ENCODE results near the gene PLD4.
"Not testable (repeated sequence)": the region's sequence is repeated elsewhere in the genome, so short reads cannot be mapped to it uniquely, and the experiment has no call there.

The PLD4 gene

GRCh38 chr14:104885973-104886689, 38.5 kb upstream of the PLD4 start:
- no peaks in the 10 kb centered on the region for H3K9me3 ChIP-seq
- H3K4me3 ChIP-seq = no peak overlapping the region
- peaks cover 8% of the 10 kb centered on the region; the same call in 1 of the 2 replicates for H3K36me3 ChIP-seq
- peaks cover 37% of the 10 kb centered on the region for H3K4me1 ChIP-seq
- no peak overlapping the region for H3K27ac ChIP-seq
- peaks cover 6% of the 10 kb centered on the region; the same call in 1 of the 2 replicates for H3K27me3 ChIP-seq
- no peaks in the 10 kb centered on the region for H4K20me1 ChIP-seq
- H3K9ac ChIP-seq = no peak overlapping the region
- H3K4me2 ChIP-seq = no peak overlapping the region
- no peak for TF ChIP-seq Cebpa-rat (IDR thresholded peaks at IDR 0.05)

- no peaks in the 10 kb centered on the region for H4K20me1 ChIP-seq
Measured at GRCh38 chr14:104886690-104887622, 37.7 kb upstream of the PLD4 start.

GRCh38 chr14:104887623-104888488, 36.8 kb upstream of the PLD4 start:
- Histone ChIP-seq H3K27me3 (peaks cover 6% of the 10 kb centered on the region; the same call in 1 of the 2 replicates), H3K27ac (no peak overlapping the region), H4K20me1 (no peaks in the 10 kb centered on the region), H3K36me3 (peaks cover 8% of the 10 kb centered on the region; the same call in 1 of the 2 replicates), H3K9me3 (no peaks in the 10 kb centered on the region), H3K4me1 (peaks cover 24% of the 10 kb centered on the region), H3K4me2 (no peak overlapping the region), H3K4me3 (no peak overlapping the region), H3K9ac (no peak overlapping the region)
- no peak for TF ChIP-seq Cebpa-rat (IDR thresholded peaks at IDR 0.05)

More at GRCh38 chr14:104886690-104887622, 37.7 kb upstream of the PLD4 start:
- no peak overlapping the region for H3K4me3 ChIP-seq
- peaks cover 8% of the 10 kb centered on the region; the same call in 1 of the 2 replicates for H3K36me3 ChIP-seq
- H3K9me3 ChIP-seq = no peaks in the 10 kb centered on the region
- peaks cover 28% of the 10 kb centered on the region for H3K4me1 ChIP-seq
- TF ChIP-seq Cebpa-rat (IDR thresholded peaks at IDR 0.05) = no peak
- H3K27ac ChIP-seq = no peak overlapping the region
- no peak overlapping the region for H3K9ac ChIP-seq
- peaks cover 6% of the 10 kb centered on the region; the same call in 1 of the 2 replicates for H3K27me3 ChIP-seq
- H3K4me2 ChIP-seq = no peak overlapping the region

DNA sequence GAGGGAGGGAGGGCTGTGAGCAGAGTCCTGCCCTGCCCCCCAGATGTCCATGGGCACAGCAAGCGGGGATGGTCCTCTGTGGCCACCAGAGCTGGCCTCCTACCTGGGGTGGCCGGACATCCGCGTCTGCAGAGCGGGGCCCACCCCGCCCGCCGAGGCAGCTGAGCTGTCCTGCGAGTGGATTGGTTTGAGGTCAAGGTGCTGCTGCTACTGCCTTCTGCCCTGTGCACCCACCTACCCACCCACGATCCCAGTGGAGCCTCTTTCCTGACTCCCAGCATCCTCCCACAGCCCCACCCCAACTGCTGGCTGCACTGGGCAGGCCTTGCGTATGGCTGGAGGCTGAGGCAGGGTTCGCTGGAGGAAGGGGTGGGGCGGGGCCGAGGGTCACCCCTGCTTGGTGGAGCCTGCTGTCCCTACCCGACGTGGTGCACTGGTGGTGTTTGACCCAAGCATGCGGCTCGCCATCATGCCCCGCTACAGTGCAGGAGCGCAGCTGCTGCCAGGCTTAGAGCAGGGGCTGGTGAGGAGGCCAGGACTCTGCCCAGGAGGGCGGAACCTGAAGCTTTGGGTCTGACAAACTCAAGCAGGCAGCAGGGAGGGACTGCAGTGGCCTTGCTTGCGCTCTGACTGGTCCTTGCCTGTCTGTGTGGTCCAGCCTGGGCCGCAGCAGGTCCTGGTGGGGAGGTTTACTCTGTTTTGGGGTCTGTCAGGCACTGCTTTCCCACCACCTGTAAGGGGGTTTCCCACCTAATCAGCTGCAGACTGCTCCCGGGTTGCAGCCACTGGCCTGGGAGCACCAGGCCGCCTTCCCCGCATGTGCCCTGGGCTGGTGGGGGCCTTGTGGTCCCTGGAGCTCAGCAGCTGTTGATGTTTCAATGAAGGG, 35.9 kb upstream of the PLD4 start:
- Histone ChIP-seq H4K20me1 (no peaks in the 10 kb centered on the region), H3K4me3 (no peak overlapping the region), H3K27me3 (peaks cover 6% of the 10 kb centered on the region; the same call in 1 of the 2 replicates), H3K27ac (no peak overlapping the region), H3K9ac (no peak overlapping the region), H3K9me3 (no peaks in the 10 kb centered on the region), H3K4me1 (peaks cover 24% of the 10 kb centered on the region), H3K4me2 (no peak overlapping the region), H3K36me3 (peaks cover 8% of the 10 kb centered on the region; the same call in 1 of the 2 replicates)
- TF ChIP-seq Cebpa-rat (IDR thresholded peaks at IDR 0.05) = no peak

- Histone ChIP-seq H3K9me3 (no peaks in the 10 kb centered on the region), H3K4me1 (peaks cover 30% of the 10 kb centered on the region), H3K4me3 (no peak overlapping the region), H3K4me2 (no peak overlapping the region), H3K9ac (no peak overlapping the region), H3K27ac (no peak overlapping the region), H4K20me1 (no peaks in the 10 kb centered on the region), H3K27me3 (peaks cover 6% of the 10 kb centered on the region; the same call in 1 of the 2 replicates), H3K36me3 (peaks cover 8% of the 10 kb centered on the region; the same call in 1 of the 2 replicates)
- TF ChIP-seq Cebpa-rat (IDR thresholded peaks at IDR 0.05) = no peak
Measured at GRCh38 chr14:104889375-104889757, 35.3 kb upstream of the PLD4 start.

DNA sequence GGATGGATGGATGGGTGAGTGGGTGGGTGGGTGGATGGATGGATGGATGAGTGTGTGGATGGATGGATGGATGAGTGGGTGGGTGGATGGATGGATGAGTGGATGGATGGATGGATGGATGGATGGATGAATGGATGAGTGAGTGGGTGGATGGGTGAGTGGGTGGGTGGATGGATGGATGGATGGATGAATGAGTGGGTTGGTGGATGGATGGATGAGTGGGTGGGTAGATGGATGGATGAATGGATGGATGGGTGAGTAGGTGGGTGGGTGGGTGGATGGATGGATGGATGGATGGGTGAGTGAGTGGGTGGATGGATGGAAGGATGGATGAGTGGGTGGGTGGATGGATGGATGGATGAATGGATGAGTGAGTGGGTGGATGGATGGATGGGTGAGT, 34.4 kb upstream of the PLD4 start:
- H3K36me3 ChIP-seq, H4K20me1 ChIP-seq, H3K4me2 ChIP-seq: not testable (repeated sequence)

DNA sequence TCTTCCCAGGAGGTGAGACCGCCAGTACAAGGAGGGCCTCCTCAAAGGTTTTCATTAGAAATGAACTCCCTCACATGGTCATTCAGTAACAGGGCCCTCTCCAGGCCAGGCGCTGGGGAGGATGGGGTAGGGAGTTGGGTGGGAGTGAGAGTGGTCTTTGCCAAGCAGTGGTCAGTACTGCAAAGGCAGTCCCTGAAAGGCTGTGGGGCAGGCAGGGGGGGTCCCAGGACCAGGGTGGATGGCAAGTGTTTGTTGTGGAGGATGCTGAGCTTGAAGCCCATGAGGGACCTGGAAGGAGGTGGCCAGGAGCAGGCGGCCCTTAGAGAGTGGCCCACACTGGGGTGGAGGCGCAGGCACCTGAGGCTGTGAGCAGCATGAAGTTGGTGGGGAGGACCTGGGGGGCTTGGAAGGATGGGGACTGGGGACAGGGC, 33.5 kb upstream of the PLD4 start:
- H4K20me1 ChIP-seq = no peaks in the 10 kb centered on the region
- no peaks in the 10 kb centered on the region for H3K27me3 ChIP-seq
- no peak for TF ChIP-seq Cebpa-rat (IDR thresholded peaks at IDR 0.05)
- H3K27ac ChIP-seq = no peak overlapping the region
- H3K36me3 ChIP-seq = peaks cover 8% of the 10 kb centered on the region; the same call in 1 of the 2 replicates
- no peak overlapping the region for H3K4me2 ChIP-seq
- H3K9me3 ChIP-seq = no peaks in the 10 kb centered on the region
- no peak overlapping the region for H3K9ac ChIP-seq
- H3K4me3 ChIP-seq = no peak overlapping the region
- H3K4me1 ChIP-seq = peaks cover 43% of the 10 kb centered on the region

More for the DNA sequence above, 34.4 kb upstream of the PLD4 start:
- H3K9me3 ChIP-seq, H3K27me3 ChIP-seq, H3K27ac ChIP-seq, H3K9ac ChIP-seq, H3K4me3 ChIP-seq: not testable (repeated sequence)
- H3K4me1 ChIP-seq = peaks cover 35% of the 10 kb centered on the region

DNA sequence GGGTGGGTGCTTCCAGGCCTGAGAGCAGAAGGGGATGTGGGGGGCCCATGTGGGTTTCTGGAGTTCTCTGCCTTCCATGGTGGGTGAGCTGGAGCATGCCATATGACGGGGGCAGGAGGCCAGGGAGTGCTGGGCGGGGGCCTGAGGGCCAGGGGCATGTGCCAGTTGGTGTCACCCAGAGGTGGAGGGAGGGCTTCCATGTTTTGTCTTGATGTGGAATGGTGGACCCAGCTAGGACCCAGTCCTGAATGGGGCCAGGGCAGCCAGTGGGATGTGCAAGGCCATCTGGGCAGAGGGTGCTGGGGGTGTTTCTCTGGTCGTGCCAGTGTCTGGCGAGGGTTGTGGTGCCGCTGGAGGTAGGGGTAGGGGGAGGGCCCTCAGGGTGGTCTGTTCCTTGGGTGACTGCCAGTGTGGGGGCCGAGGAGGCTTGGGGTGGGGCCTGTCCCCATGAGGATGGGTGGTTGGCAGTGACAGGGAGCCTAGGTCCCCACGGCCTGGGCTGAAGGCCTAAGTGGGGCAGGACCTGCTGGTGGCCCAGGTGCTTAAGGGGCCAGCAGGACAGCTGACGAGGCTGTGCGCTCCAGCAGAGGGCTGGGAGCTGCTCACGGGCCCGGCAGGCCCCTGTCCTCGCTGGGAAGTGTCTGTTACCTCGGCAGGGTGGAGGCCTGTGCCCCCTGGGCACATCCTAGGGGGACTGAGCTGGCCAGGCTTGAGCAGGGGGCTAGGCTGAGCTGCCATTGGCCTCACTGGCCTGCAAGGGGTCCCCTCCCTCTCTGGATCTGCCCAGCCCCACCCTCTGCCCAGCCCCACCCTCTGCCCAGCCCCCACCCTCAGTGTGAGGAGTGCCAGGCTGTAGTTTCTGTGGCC, 32.8 kb upstream of the PLD4 start:
- Histone ChIP-seq H4K20me1 (no peaks in the 10 kb centered on the region), H3K36me3 (peaks cover 7% of the 10 kb centered on the region; the same call in 1 of the 2 replicates), H3K27ac (no peak overlapping the region), H3K4me2 (no peak overlapping the region; the same call in 1 of the 2 replicates), H3K4me3 (no peak overlapping the region), H3K9ac (no peak overlapping the region), H3K4me1 (peaks cover 48% of the 10 kb centered on the region), H3K27me3 (no peaks in the 10 kb centered on the region), H3K9me3 (no peaks in the 10 kb centered on the region)
- TF ChIP-seq Cebpa-rat (IDR thresholded peaks at IDR 0.05) = no peak
